GM19397 (cell line): ENCODE results near the gene ARMC5.
"Not testable (repeated sequence)": the region's sequence is repeated elsewhere in the genome, so short reads cannot be mapped to it uniquely, and the experiment has no call there.

Source experiments
- ATAC-seq: cut with Tn5 transposase; IDR thresholded peaks from one replicate; pipeline ENCODE4 v1.9.1; 2021; ENCODE audit warnings: mild to moderate bottlenecking, moderate library complexity; ENCODE audit not compliant: unreplicated experiment

Gene ARMC5

GRCh38 chr16:31458844-31459686, at the start of gene ARMC5:
Gene ARMC5, plus strand, starts transcription at chr16:31459501. Its CDS starts 24 bp downstream, at chr16:31459525.
- ATAC-seq = peak; percentile 75

GRCh38 chr16:31410082-31410481, 49.2 kb upstream of the ARMC5 start:
- no peak for ATAC-seq

GRCh38 chr16:31411024-31411844, 48.1 kb upstream of the ARMC5 start:
- ATAC-seq = no peak

- ATAC-seq = no peak
Measured at GRCh38 chr16:31412750-31413149, 46.6 kb upstream of the ARMC5 start.

GRCh38 chr16:31413381-31413780, 45.9 kb upstream of the ARMC5 start:
- ATAC-seq = no peak

- ATAC-seq = no peak
Measured at GRCh38 chr16:31413943-31414342, 45.4 kb upstream of the ARMC5 start.

GRCh38 chr16:31414706-31415105, 44.6 kb upstream of the ARMC5 start:
- ATAC-seq = no peak

GRCh38 chr16:31416371-31416770, 42.9 kb upstream of the ARMC5 start:
- ATAC-seq = no peak

GRCh38 chr16:31417036-31417435, 42.3 kb upstream of the ARMC5 start:
- not testable (repeated sequence) for ATAC-seq

- ATAC-seq = no peak
Measured at GRCh38 chr16:31417916-31418315, 41.4 kb upstream of the ARMC5 start.

- no peak for ATAC-seq
Measured at GRCh38 chr16:31420037-31420436, 39.3 kb upstream of the ARMC5 start.

GRCh38 chr16:31421587-31421986, 37.7 kb upstream of the ARMC5 start:
- ATAC-seq = no peak

- no peak for ATAC-seq
Measured at GRCh38 chr16:31423241-31423640, 36.1 kb upstream of the ARMC5 start.

GRCh38 chr16:31423801-31424200, 35.5 kb upstream of the ARMC5 start:
- no peak for ATAC-seq

- ATAC-seq = no peak
Measured at GRCh38 chr16:31427441-31428278, 31.6 kb upstream of the ARMC5 start.

GRCh38 chr16:31428279-31428597, 31.1 kb upstream of the ARMC5 start, which contains the start of gene COX6A2:
Gene COX6A2, minus strand, starts transcription at chr16:31428360. Its CDS starts 35 bp downstream, at chr16:31428325.
- ATAC-seq = no peak

- ATAC-seq = no peak
Measured at GRCh38 chr16:31428638-31429247, 30.6 kb upstream of the ARMC5 start.

GRCh38 chr16:31429314-31429713, 30.0 kb upstream of the ARMC5 start:
- no peak for ATAC-seq

GRCh38 chr16:31429796-31430195, 29.5 kb upstream of the ARMC5 start:
- no peak for ATAC-seq

GRCh38 chr16:31430380-31431052, 28.8 kb upstream of the ARMC5 start:
- ATAC-seq = no peak
